GM23248 (cell line): ENCODE results near the gene FNDC8. TPM values are rescaled to one million over a fixed set of nuclear protein-coding genes. Genes with fewer than 3 reads are reported as not detected.

ENCODE experiments used
- DNase-seq: peaks from one replicate; pipeline ENCODE4 v3.0.0-alpha.2; 2015
- H2AFZ ChIP-seq: fragments of 200-600 bp; sonication (generic); 2 replicates; pipeline ENCODE4 v1.6.1; 2016; ENCODE audit warnings: antibody characterized with exemption
- H3F3A ChIP-seq: fragments of 200-600 bp; sonication (generic); 2 replicates; pipeline ENCODE4 v1.6.1; 2016; ENCODE audit warnings: mild to moderate bottlenecking, antibody characterized with exemption, mixed run types; ENCODE audit not compliant: insufficient read depth
- H3K27ac ChIP-seq: fragments of 200-600 bp; sonication (generic); 2 replicates; pipeline ENCODE4 v1.5.1; 2016; ENCODE audit warnings: mild to moderate bottlenecking
- H3K27me3 ChIP-seq: fragments of 200-600 bp; sonication (generic); replicated peaks from 2 replicates; pipeline ENCODE4 v1.6.1; 2016; ENCODE audit warnings: mild to moderate bottlenecking; ENCODE audit not compliant: insufficient read depth
- H3K36me3 ChIP-seq: fragments of 200-600 bp; sonication (generic); 2 replicates; pipeline ENCODE4 v1.6.1; 2016; ENCODE audit warnings: low read depth, mild to moderate bottlenecking
- H3K4me1 ChIP-seq: fragments of 200-600 bp; sonication (generic); 2 replicates; pipeline ENCODE4 v1.6.1; 2016; ENCODE audit warnings: mild to moderate bottlenecking; ENCODE audit not compliant: insufficient read depth
- H3K4me2 ChIP-seq: fragments of 200-600 bp; sonication (generic); one replicate; pipeline ENCODE4 v1.6.1; 2016; ENCODE audit warnings: mild to moderate bottlenecking; ENCODE audit not compliant: unreplicated experiment
- H3K4me3 ChIP-seq: fragments of 200-600 bp; sonication (generic); 2 replicates; pipeline ENCODE4 v1.5.1; 2016; ENCODE audit warnings: mild to moderate bottlenecking
- H3K79me2 ChIP-seq: fragments of 200-600 bp; sonication (generic); 2 replicates; pipeline ENCODE4 v1.6.1; 2016; ENCODE audit warnings: mild to moderate bottlenecking; ENCODE audit not compliant: insufficient read depth
- H3K9ac ChIP-seq: fragments of 200-600 bp; sonication (generic); 2 replicates; pipeline ENCODE4 v1.6.1; 2016; ENCODE audit warnings: mild to moderate bottlenecking
- H3K9me2 ChIP-seq: fragments of 200-600 bp; sonication (generic); 2 replicates; pipeline ENCODE4 v1.6.1; 2016; ENCODE audit warnings: mixed run types, mild to moderate bottlenecking, moderate library complexity; ENCODE audit not compliant: insufficient read depth
- H3K9me3 ChIP-seq: fragments of 200-600 bp; sonication (generic); one replicate; pipeline ENCODE4 v1.6.1; 2017; ENCODE audit warnings: low read depth
- H4K20me1 ChIP-seq: fragments of 200-600 bp; sonication (generic); 2 replicates; pipeline ENCODE4 v1.6.0; 2016; ENCODE audit not compliant: insufficient read depth
- EZH2 ChIP-seq: fragments of 200-600 bp; sonication (generic); IDR thresholded peaks from 2 replicates; pipeline ENCODE4 v1.6.1; 2018; ENCODE audit warnings: antibody characterized with exemption, mild to moderate bottlenecking; ENCODE audit not compliant: insufficient read depth, poor library complexity, severe bottlenecking
- EZH2phosphoT487 ChIP-seq: fragments of 200-600 bp; sonication (generic); IDR thresholded peaks from 2 replicates; pipeline ENCODE4 v1.6.1; 2018; ENCODE audit warnings: antibody characterized with exemption, moderate library complexity, mild to moderate bottlenecking, low read depth; ENCODE audit not compliant: insufficient read depth
- WGBS, 2 experiments: methylation state at CpG; one replicate each; pipeline ENCODE4 v1.1.6; 2015 to 2017; ENCODE audit warnings: low lambda C conversion rate in 2 of 2, low coverage in 1 of 2; ENCODE audit errors: missing lambda C conversion rate in 2 of 2; 5-methylcytosine and 5-hydroxymethylcytosine counted together
- in situ Hi-C: fragments of 300-500 bp; cut with MboI; formaldehyde crosslinking; loops from 2 replicates; pipeline ENCODE4 v1.15.0; 2020
- polyA plus RNA-seq: library from polyadenylated mRNA; unstranded; fragments of >200 nt; fragmentation: Nextera tagmentation; extraction: Ambion mirVana; gene quantifications from 2 replicates; pipeline ENCODE4 v1.2.1, GENCODE V29; 2016
- total RNA-seq: library from RNA; depleted of rRNA; stranded (reverse); fragments of >200 nt; shearing (Covaris generic); gene quantifications from 2 replicates; pipeline ENCODE4 v1.2.3, GENCODE V29; 2014

FNDC8 gene
- total and polyA plus RNA-seq, 2 experiments from 2014 or later = not detected

- Histone ChIP-seq H3K9me3 (no peaks in the 10 kb centered on the region), H3K79me2 (no peaks in the 10 kb centered on the region), H3F3A (0 out of 2 replicates have a peak, but pooled peaks cover 18% of the 10 kb centered on the region), H3K4me2 (no peak overlapping the region), H3K36me3 (peaks cover 18% of the 10 kb centered on the region; the same call in 1 of the 2 replicates), H3K27me3 (no peaks in the 10 kb centered on the region), H3K9ac (no peak overlapping the region), H3K9me2 (no peaks in the 10 kb centered on the region), H2AFZ (no peak overlapping the region), H4K20me1 (no peaks in the 10 kb centered on the region), H3K27ac (no peak overlapping the region), H3K4me3 (no peak overlapping the region), H3K4me1 (peaks cover 20% of the 10 kb centered on the region)
- no peak for DNase-seq
- TF ChIP-seq EZH2phosphoT487 (no peak), EZH2 (no peak)
- WGBS, 2 experiments = 96 to 98% methylated on average over 22 of the region's 22 CpGs
- in situ Hi-C loops = no loop called here
Observed at GRCh38 chr17:35132816-35133550, 11.6 kb downstream of the FNDC8 start.

- DNase-seq = no peak
- Histone ChIP-seq H3K4me2 (no peak overlapping the region), H3K9ac (no peak overlapping the region), H3K9me2 (no peaks in the 10 kb centered on the region), H3K27ac (no peak overlapping the region), H3K27me3 (no peaks in the 10 kb centered on the region), H4K20me1 (no peaks in the 10 kb centered on the region), H3F3A (no peaks in the 10 kb centered on the region), H2AFZ (no peak overlapping the region), H3K4me1 (no peaks in the 10 kb centered on the region), H3K36me3 (peaks cover 18% of the 10 kb centered on the region; the same call in 1 of the 2 replicates), H3K79me2 (peaks cover 12% of the 10 kb centered on the region), H3K4me3 (no peak overlapping the region), H3K9me3 (no peaks in the 10 kb centered on the region)
- in situ Hi-C loops = no loop called here
- WGBS, 2 experiments = 46 to 50% methylated on average over 6 of the region's 6 CpGs
- no peak for TF ChIP-seq EZH2phosphoT487
- no peak for TF ChIP-seq EZH2
Observed at GRCh38 chr17:35135322-35135721, 13.9 kb downstream of the FNDC8 start.

GRCh38 chr17:35138218-35138617, 16.8 kb downstream of the FNDC8 start:
- Histone ChIP-seq H3K9me3 (no peaks in the 10 kb centered on the region), H3K36me3 (peaks cover 18% of the 10 kb centered on the region; the same call in 1 of the 2 replicates), H3K79me2 (peaks cover 29% of the 10 kb centered on the region), H2AFZ (no peak overlapping the region), H4K20me1 (no peaks in the 10 kb centered on the region), H3K27me3 (no peaks in the 10 kb centered on the region), H3K4me3 (no peak overlapping the region), H3K9ac (no peak overlapping the region), H3F3A (no peaks in the 10 kb centered on the region), H3K9me2 (no peaks in the 10 kb centered on the region), H3K27ac (no peak overlapping the region), H3K4me1 (peaks cover 4% of the 10 kb centered on the region; the same call in 1 of the 2 replicates), H3K4me2 (no peak overlapping the region)
- in situ Hi-C loops = no loop called here
- 96 to 97% methylated on average over 6 of the region's 6 CpGs for WGBS, 2 experiments
- TF ChIP-seq EZH2phosphoT487 (no peak), EZH2 (no peak)
- DNase-seq = no peak

- Histone ChIP-seq H4K20me1 (no peaks in the 10 kb centered on the region), H3F3A (no peaks in the 10 kb centered on the region), H3K79me2 (peaks cover 29% of the 10 kb centered on the region), H3K9ac (peak within 1 kb of the TSS; percentile 85), H2AFZ (peak within 1 kb of the TSS; percentile 95), H3K9me3 (no peaks in the 10 kb centered on the region), H3K36me3 (no peaks in the 10 kb centered on the region; the same call in 1 of the 2 replicates), H3K4me3 (peak within 1 kb of the TSS; percentile 95), H3K27ac (no peak within 1 kb of the TSS), H3K27me3 (no peaks in the 10 kb centered on the region), H3K4me1 (peaks cover 4% of the 10 kb centered on the region; the same call in 1 of the 2 replicates), H3K9me2 (no peaks in the 10 kb centered on the region), H3K4me2 (peak within 1 kb of the TSS; percentile 90)
- 0 to 1% methylated on average over 47 to 50 of the region's 65 CpGs for WGBS, 2 experiments
- in situ Hi-C loops = no loop called here
- DNase-seq = peak; percentile 88
- TF ChIP-seq EZH2 = no peak
- TF ChIP-seq EZH2phosphoT487 = no peak
Observed at GRCh38 chr17:35141681-35142466, 20.5 kb downstream of the FNDC8 start, which contains the start of gene NLE1. TSS of gene NLE1 (minus strand) at chr17:35142303. CDS start at chr17:35142275, 28 bp downstream.
